Sigmoid colon (tissue), 4 donors: ENCODE measurements around the gene MKI67.

Source experiments
- EP300 ChIP-seq, 4 donors: sonication (generic); formaldehyde crosslinking; IDR thresholded peaks; one replicate each; pipeline ENCODE4 v1.6.1; 2017; ENCODE audit warnings: antibody characterized with exemption in 4 of 4
- POLR2A ChIP-seq, 2 donors: fragments of 450-650 bp; IDR thresholded peaks; one replicate each; pipeline ENCODE4 v1.6.1; 2016; ENCODE audit warnings: antibody characterized with exemption in 2 of 2, mild to moderate bottlenecking in 2 of 2, moderate library complexity in 2 of 2
- POLR2AphosphoS5 ChIP-seq, 4 donors: sonication (generic); formaldehyde crosslinking; IDR thresholded peaks; one replicate each; pipeline ENCODE4 v1.6.1; 2017; ENCODE audit warnings: antibody characterized with exemption in 4 of 4
- TF ChIP-seq, protein P1 (sequence below), 4 experiments: fragments of 450-650 bp in 3 of 4; fragments of 200-600 bp in 1 of 4; IDR thresholded peaks; one replicate each; pipeline ENCODE4 v1.5.1; 2016 to 2019; ENCODE audit warnings: antibody characterized with exemption in 4 of 4, mild to moderate bottlenecking in 3 of 4, moderate library complexity in 2 of 4

DNA sequence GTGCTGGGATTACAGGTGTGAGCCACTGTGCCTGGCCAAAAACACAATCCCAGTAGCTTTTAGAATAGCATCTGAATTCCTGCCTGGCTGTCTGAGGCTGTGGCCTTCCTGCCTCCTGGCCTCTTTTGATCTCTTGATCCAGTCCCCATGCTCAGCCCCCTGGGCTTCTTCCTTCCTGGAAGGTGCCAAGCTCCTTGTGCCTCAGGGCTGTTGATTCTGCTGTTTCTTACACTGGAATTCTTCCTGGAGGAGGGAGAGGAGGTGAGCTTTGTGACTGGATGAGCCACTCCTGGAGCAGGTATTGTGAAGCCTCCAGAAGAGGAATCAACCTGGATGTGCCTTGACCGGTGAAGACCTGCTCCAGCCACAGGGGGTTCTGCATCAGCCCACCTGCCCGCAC lies 17.3 kb upstream of the MKI67 start:
- TF ChIP-seq, protein P1, sequence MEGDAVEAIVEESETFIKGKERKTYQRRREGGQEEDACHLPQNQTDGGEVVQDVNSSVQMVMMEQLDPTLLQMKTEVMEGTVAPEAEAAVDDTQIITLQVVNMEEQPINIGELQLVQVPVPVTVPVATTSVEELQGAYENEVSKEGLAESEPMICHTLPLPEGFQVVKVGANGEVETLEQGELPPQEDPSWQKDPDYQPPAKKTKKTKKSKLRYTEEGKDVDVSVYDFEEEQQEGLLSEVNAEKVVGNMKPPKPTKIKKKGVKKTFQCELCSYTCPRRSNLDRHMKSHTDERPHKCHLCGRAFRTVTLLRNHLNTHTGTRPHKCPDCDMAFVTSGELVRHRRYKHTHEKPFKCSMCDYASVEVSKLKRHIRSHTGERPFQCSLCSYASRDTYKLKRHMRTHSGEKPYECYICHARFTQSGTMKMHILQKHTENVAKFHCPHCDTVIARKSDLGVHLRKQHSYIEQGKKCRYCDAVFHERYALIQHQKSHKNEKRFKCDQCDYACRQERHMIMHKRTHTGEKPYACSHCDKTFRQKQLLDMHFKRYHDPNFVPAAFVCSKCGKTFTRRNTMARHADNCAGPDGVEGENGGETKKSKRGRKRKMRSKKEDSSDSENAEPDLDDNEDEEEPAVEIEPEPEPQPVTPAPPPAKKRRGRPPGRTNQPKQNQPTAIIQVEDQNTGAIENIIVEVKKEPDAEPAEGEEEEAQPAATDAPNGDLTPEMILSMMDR (IDR thresholded peaks at IDR 0.05) = no peak
- TF ChIP-seq EP300 (IDR thresholded peaks at IDR 0.05) = no peak
- TF ChIP-seq POLR2AphosphoS5 (IDR thresholded peaks at IDR 0.05) = no peak
- no peak for TF ChIP-seq POLR2A (IDR thresholded peaks at IDR 0.05)
